SH-SY5Y (cell line): ENCODE measurements around the gene SLC25A33.

Source experiments
- GATA2 ChIP-seq: IDR thresholded peaks from 2 replicates; pipeline ENCODE4 v1.6.1; 2011; ENCODE audit warnings: mild to moderate bottlenecking, low read depth, low read length
- GATA3 ChIP-seq: IDR thresholded peaks from 2 replicates; pipeline ENCODE4 v1.6.1; 2011; ENCODE audit warnings: low read depth, mild to moderate bottlenecking, low read length, moderate library complexity

GRCh38 chr1:9634582-9634981 lies 95.3 kb downstream of the SLC25A33 start:
- TF ChIP-seq GATA3 (no peak), GATA2 (no peak)
